Measurements from ENCODE around the gene EPS15.

DNA sequence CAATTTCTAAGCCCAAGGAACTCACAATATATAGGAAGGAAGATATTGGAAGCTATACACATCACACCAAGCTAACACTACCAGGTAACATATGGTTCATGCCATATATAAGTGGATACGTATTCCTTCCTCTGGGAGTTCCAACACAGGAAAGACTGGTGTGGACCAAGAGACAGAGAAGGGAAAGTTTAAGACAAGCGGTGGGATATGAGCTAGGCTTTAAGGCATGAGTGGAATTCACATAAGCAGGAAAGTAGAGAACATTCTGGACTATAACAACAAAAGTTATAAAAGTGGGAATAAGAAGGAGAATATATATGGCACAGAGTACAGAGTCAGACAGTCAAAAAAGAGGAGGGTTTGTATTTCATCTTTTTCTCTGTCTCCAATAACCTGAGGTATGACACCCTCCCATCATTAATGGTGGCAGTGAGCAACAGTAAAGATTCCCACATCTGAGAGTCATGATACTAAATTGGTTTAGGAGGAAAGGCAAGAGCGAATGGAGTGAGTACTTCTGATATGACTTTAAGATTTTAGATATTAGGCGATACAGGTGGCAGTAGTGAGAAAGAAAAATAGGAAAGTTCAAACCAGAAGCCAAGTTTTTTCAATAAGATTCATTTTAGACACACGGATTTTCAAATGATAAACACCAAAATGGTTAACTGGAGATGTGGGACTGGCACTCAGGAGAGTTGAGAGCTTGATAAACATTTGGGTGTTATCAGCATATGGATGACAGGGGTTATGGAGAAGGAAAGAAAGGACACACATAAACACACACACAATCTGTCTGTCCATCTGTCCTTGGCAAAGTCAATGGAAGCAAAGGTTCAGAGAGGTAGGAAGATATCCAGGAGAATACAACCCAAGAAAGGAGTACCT is 101.3 kb downstream of the EPS15 start:
- TF ChIP-seq EZH2 (IDR thresholded peaks at IDR 0.05; ENCODE audit: insufficient read depth, poor library complexity, severe bottlenecking) (no peak), EZH2phosphoT487 (IDR thresholded peaks at IDR 0.05; ENCODE audit: insufficient read depth, low read depth) (no peak)

Data from GM23248 (cell line).